DMS79 treated with DMSO at 0.1 percent for 48 hours (cell line): ENCODE measurements around the gene CSAG3.
"Not testable (repeated sequence)": the region's sequence is repeated elsewhere in the genome, so short reads cannot be mapped to it uniquely, and the experiment has no call there.

Experiments
- DNase-seq: peaks from one replicate; lab custom pipeline; 2025; lab: John Stamatoyannopoulos, UW

The CSAG3 gene

GRCh38 chrX:152758918-152759317 is at the start of gene CSAG3:
CSAG3 (plus strand) TSS chrX:152759218.
- DNase-seq: not testable (repeated sequence)

DNA sequence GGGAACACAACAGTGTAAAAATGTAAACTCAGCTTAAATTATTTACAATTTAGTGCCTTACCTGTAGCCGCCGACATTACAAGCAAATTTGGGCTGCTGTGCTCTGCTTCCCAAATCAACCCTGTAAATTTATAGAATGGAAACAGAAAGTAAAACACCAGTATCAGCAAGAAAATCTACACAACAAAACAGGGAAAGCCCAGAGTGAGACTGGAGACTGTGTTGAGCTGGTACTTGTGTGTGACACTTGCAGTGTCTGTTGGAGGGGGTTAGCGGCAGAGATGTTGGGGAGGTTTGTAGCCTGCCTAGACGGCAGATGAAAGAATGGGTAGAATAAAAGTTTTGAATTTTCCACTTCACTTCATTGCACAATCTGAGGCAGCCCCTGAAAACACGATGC is 45.8 kb upstream of the CSAG3 start:
- not testable (repeated sequence) for DNase-seq

DNA sequence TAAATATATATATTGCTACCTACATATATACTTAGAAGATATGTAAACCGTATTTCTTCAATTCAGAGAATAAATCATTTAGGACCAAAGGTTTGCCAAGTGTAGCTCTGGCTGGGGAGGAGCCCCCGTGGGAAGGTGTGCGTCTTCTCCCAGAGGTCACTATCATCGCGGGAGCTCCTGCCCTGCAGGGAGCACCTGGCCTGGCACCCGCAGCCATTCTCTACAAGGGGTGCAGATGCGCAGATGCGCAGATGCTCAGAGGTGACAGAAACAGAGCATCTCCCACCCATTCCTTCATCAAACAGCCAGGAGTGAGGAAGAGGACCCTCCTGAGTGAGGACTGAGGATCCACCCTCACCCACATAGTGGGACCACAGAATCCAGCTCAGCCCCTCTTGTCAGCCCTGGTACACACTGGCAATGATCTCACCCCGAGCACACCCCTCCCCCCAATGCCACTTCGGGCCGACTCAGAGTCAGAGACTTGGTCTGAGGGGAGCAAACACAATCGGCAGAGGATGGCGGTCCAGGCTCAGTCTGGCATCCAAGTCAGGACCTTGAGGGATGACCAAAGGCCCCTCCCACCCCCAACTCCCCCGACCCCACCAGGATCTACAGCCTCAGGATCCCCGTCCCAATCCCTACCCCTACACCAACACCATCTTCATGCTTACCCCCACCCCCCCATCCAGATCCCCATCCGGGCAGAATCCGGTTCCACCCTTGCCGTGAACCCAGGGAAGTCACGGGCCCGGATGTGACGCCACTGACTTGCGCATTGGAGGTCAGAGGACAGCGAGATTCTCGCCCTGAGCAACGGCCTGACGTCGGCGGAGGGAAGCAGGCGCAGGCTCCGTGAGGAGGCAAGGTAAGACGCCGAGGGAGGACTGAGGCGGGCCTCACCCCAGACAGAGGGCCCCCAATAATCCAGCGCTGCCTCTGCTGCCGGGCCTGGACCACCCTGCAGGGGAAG is 44.9 kb upstream of the CSAG3 start, which contains the start of gene MAGEA2B:
TSS of gene MAGEA2B (plus strand) at position 814 of the 973 bp plus-strand sequence. CDS start 2,479 bp downstream, outside the sequence.
- DNase-seq: not testable (repeated sequence)

- no peak for DNase-seq
Observed at GRCh38 chrX:152725409-152725808, 33.6 kb upstream of the CSAG3 start.

DNA sequence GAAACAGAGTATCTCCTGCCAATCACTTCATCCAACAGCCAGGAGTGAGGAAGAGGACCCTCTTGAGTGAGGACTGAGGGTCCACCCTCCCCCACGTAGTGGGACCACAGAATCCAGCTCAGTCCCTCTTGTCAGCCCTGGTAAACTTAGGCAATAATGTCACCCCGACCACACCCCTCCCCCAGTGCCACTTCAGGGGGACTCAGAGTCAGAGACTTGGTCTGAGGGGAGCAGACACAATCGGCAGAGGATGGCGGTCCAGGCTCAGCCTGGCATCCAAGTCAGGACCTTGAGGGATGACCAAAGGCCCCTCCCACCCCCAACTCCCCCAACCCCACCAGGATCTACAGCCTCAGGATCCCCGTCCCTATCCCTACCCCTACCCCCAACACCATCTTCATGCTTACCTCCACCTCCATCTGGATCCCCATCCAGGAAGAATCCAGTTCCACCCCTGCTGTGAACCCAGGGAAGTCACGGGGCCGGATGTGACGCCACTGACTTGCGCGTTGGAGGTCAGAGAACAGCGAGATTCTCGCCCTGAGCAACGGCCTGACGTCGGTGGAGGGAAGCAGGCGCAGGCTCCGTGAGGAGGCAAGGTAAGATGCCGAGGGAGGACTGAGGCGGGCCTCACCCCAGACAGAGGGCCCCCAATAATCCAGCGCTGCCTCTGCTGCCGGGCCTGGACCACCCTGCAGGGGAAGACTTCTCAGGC is 25.6 kb upstream of the CSAG3 start, which contains the start of the genes CSAG1 and MAGEA12:
TSS of gene CSAG1 (minus strand) at position 461 of the 715 bp plus-strand sequence. CDS start 1,261 bp downstream, outside the sequence.
TSS of gene MAGEA12 (plus strand) at position 497 of the 715 bp plus-strand sequence. CDS start 2,405 bp downstream, outside the sequence.
- DNase-seq: no peak

DNA sequence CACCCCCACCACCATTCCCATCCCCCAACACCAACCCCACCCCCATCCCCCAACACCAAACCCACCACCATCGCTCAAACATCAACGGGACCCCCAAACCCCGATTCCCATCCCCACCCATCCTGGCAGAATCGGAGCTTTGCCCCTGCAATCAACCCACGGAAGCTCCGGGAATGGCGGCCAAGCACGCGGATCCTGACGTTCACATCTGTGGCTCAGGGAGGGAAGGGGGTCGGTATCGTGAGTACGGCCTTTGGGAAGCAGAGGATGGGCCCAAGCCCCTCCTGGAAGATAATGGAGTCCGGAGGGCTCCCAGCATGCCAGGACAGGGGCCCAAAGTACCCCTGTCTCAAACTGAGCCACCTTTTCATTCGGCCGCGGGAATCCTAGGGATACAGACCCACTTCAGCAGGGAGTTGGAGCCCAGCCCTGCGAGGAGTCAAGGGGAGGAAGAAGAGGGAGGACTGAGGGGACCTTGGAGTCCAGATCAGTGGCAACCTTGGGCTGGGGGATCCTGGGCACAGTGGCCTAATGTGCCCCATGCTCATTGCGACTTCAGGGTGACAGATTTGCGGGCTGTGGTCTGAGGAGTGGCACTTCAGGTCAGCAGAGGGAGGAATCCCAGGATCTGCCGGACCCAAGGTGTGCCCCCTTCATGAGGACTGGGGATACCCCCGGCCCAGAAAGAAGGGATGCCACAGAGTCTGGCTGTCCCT is 24.7 kb upstream of the CSAG3 start:
- not testable (repeated sequence) for DNase-seq

- DNase-seq: no peak
Observed at GRCh38 chrX:152735101-152735500, 23.9 kb upstream of the CSAG3 start.

DNA sequence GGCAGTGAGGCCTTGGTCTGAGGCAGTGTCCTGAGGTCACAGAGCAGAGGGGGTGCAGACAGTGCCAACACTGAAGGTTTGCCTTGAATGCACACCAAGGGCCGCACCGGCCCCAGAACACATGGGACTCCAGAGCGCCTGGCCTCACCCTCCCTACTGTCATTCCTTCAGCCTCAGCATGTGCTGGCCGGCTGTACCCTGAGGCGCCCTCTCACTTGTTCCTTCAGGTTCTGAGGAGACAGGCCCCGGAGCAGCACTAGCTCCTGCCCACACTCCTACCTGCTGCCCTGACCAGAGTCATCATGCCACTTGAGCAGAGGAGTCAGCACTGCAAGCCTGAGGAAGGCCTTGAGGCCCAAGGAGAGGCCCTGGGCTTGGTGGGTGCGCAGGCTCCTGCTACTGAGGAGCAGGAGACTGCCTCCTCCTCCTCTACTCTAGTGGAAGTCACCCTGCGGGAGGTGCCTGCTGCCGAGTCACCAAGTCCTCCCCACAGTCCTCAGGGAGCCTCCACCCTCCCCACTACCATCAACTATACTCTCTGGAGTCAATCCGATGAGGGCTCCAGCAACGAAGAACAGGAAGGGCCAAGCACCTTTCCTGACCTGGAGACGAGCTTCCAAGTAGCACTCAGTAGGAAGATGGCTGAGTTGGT is 23.0 kb upstream of the CSAG3 start:
- no peak for DNase-seq

- DNase-seq: not testable (repeated sequence)
Observed at GRCh38 chrX:152736528-152736927, 22.5 kb upstream of the CSAG3 start.

GRCh38 chrX:152738560-152738959 is 20.5 kb upstream of the CSAG3 start:
- no peak for DNase-seq

DNA sequence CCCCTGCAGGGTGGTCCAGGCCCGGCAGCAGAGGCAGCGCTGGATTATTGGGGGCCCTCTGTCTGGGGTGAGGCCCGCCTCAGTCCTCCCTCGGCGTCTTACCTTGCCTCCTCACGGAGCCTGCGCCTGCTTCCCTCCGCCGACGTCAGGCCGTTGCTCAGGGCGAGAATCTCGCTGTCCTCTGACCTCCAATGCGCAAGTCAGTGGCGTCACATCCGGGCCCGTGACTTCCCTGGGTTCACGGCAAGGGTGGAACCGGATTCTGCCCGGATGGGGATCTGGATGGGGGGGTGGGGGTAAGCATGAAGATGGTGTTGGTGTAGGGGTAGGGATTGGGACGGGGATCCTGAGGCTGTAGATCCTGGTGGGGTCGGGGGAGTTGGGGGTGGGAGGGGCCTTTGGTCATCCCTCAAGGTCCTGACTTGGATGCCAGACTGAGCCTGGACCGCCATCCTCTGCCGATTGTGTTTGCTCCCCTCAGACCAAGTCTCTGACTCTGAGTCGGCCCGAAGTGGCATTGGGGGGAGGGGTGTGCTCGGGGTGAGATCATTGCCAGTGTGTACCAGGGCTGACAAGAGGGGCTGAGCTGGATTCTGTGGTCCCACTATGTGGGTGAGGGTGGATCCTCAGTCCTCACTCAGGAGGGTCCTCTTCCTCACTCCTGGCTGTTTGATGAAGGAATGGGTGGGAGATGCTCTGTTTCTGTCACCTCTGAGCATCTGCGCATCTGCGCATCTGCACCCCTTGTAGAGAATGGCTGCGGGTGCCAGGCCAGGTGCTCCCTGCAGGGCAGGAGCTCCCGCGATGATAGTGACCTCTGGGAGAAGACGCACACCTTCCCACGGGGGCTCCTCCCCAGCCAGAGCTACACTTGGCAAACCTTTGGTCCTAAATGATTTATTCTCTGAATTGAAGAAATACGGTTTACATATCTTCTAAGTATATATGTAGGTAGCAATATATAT is 5.0 kb upstream of the CSAG3 start, which contains the start of gene MAGEA2:
TSS of gene MAGEA2 (minus strand) at position 157 of the 965 bp plus-strand sequence. CDS start 2,479 bp downstream, outside the sequence.
- not testable (repeated sequence) for DNase-seq

- DNase-seq: not testable (repeated sequence)
Observed at GRCh38 chrX:152754871-152755270, 4.1 kb upstream of the CSAG3 start.

DNA sequence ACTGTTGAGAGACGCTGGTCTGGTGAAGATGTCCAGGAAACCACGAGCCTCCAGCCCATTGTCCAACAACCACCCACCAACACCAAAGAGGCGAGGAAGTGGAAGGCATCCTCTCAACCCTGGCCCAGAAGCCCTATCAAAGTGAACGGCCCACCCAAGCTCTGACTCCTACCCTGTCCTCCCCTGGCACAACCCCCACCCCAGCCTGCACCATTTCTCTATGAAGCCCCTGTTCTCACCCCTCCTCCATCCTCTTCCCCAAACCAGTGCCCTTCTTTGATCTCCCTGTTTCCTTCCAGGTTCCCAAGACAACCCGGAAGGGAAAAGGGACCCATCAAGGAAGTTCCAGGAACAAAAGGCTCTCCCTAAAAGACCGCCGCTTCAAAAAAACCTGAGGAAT is 526 bp downstream of the CSAG3 start:
- DNase-seq: not testable (repeated sequence)

DNA sequence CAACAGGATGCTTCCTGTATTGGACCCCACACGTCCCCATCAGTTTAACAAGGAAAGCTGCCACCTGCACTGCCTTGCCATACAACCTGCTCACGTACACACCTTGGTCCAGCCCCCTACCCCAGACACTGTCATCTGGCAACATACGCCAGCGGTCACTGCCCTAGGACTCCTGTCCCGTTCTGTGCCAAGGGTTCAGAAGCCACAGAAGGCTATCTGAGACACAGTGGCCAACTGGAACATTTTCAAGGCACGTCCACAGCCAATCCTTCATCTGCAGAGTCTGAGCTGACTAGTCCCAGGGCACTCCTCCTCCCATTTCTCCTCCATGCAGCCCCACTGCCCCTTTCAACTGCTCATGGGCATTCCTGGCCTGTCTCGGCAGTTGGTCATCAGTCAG is 2.6 kb downstream of the CSAG3 start:
- DNase-seq: not testable (repeated sequence)

DNA sequence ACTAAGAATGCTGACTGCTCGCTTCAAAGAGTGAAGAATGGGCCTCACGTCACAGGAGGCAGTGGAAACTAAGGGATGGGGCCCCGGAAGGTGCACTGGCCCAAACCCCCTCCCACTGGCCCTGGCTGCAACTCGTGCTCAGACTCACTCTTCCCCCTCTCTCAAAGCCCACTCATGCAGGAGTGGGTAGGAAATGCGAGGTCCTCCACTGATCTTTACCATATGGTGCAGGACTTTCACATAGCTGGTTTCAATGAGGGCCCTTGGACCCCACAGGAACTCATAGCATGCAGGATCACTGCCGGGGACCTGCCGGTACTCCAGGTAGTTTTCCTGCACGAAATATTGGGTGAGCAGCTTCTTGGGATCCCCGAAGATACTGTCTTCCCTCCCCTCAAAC is 7.5 kb downstream of the CSAG3 start:
- DNase-seq: not testable (repeated sequence)

DNA sequence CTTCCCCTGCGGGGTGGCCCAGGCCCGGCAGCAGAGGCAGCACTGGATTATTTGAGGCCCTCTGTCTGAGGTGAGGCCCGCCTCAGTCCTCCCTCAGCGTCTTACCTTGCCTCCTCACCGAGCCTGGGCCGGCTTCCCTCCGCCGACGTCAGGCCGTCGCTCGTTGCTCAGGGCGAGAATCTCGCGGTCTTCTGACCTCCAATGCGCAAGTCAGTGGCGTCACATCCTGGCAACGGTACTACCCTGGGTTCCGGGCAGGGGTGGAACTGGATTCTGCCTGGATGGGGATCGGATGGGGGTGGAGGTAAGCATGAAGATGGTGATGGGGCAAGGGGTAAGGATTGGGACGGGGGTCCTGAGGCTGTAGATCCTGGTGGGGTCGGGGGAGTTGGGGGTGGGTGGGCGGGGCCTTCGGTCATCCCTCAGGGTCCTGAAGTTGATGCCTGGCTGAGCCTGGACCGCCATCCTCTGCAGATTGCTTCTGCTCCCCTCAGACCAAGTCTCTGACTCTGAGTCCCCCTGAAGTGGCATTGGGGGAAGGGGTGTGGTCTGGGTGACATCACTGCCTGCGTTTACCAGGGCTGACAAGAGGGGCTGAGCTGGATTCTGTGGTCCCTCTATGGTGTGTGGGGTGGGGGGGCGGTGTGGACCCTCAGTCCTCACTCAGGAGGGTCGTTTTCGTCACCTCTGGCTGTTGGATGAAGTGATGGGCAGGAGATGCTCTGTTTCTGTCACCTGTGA is 10.7 kb downstream of the CSAG3 start, which contains the start of gene MAGEA6:
TSS of gene MAGEA6 (minus strand) at position 141 of the 741 bp plus-strand sequence. CDS start 2,039 bp downstream, outside the sequence.
- DNase-seq: not testable (repeated sequence)

GRCh38 chrX:152787062-152787461 is 28.0 kb downstream of the CSAG3 start:
- DNase-seq: not testable (repeated sequence)

GRCh38 chrX:152798945-152799344 is 39.9 kb downstream of the CSAG3 start:
- DNase-seq: no peak

DNA sequence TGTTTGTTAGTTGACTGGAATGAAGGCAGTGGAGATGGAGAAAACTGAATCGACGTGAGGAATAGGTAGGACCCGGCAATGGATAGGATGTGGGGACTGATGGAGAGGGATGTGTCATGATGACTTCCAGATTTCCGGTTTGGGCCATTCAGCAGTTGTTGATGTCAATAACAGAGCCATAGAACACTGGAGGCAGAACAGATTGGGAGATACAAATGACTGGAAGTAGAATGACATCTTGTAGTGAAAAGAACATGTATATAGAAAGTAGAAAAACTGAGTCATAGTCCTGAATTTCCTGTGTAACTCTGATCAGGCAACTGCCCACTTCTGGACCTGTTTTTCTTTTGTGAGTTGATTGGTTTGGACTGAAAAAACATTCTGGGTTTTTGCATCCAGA is 47.0 kb downstream of the CSAG3 start:
- no peak for DNase-seq
